Fibroblast of skin of back (primary cell): ENCODE results near the gene TNIK.

Experiments used
- DNase-seq: peaks from one replicate; pipeline ENCODE4 v3.0.0-alpha.2; 2013

TNIK gene

DNA sequence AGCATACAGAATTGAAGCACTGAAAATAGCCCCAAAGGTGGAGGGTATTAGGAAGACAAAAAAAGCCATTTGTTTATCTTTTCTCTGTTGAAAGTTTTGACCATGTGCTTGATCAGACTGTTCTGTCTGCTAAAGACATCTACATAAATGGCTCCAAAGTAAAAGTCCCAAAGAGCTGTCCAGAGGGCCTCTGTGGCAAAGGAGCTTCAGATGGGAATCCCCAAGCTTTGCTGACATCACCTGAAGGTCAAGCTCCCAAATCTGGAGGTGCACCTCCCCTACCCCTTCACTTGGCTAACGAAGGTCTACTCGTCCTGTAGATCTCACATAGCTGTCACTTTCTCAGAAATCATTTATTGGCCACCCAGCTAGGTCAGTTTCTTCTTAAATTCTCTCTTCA, 239.1 kb downstream of the TNIK start:
- DNase-seq, result no peak

DNA sequence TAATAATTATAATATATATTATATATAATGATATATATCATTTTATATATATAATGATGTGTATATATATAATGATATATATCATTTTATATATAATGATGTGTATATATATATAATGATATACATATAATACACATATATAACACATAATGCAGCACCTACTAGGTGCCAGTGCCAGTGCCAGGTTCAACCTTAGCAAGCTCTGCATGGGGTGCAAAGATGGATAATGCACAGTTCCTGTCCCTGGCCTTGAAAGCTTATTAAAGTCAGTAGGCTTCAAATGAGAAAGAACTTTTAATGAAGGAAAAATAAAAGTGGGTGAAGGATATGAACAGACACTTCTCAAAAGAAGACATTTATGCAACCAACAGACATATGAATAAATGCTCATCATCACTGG, 240.9 kb downstream of the TNIK start:
- DNase-seq, result no peak

DNA sequence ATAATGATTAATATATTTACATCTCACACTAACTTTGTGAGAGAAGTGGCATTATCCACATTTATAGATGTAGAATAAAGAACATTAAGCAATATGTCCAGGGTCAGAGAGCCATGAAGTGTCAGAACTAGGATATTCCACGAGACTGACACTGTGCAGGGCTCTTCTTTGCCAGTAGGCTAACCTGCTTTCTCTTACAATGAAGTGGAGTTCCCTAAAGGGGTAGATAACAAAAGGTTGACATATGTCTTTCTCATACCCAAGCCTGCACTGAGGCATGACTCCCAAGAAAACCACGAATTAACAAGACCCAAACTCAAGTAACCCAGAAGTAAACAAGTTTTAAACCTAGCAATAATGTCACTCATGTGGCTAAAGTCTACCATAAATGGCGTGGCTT, 242.1 kb downstream of the TNIK start:
- no peak for DNase-seq

DNA sequence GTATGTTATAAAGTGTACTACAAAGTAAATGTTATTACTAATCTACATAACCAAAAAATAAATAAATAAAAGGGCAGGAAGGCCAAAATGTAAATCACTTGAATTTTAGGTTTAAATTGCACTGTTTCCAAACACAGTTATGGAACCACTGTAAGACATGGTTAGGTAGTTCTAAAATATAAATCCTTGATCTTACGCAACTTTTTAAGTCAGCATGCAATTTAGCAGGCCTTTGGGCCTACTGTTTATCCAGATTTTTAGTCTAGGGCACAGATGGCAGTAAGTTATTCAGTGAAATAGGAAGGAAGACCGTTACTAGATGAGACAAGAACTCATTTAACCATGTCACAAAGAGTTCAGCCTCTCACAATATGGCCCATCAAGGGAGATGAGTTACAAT, 246.3 kb downstream of the TNIK start:
- no peak for DNase-seq

DNA sequence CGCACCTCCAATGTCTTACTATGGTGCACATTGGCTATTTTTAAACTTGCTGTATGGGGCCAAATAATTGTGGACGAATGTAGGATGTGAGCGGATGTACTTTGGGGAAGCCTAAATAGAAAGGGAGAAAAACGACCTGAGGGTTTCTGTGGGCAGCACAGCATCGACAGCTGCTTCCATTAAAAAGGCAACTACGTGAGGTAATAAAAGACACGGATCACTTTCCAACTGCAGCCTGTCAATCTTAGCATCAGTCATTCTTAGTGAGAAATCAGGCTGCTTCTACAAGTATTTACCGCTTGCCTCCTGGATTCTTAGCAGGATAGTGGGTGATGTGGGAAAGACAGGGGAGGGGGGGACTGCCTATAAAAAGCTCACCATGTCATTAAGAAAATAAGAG, 247.0 kb downstream of the TNIK start:
- DNase-seq, result no peak

DNA sequence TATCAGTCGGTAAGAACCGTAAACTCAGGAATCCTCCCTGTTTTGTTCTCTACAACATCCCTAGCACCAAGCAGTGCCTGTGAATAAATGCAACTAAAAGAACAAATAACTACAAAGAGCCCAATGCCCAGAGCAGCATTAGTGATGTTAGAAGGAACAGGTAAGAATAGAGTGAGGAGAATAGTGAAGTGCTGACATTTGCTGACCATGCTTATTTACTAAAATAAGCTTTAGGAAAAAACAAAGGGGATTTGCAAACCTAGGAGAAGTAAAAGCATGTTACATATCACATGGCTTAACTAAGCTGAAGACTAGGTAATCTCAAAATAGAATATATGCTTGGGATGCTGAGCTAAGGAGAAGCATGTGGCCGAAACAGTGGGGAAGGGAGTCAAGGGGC, 247.6 kb downstream of the TNIK start:
- DNase-seq, result no peak

DNA sequence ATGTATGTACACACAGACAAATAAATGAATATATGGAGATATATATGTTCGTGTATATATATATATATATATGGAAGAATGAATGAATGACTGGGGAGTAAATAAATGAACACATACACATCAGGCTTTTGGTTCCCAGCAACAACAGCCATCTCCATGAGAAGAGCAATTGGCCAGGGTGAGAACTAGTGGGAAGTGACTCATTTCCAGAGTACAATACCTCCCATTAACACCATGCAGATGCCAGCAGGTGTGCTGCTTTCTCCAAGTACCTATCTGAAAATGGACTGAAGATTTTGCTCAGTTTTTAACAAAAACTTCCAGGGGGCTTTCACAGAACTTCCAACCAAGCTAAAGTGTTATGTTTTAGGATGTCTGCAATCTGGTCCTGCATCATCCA, 253.9 kb downstream of the TNIK start:
- no peak for DNase-seq

DNA sequence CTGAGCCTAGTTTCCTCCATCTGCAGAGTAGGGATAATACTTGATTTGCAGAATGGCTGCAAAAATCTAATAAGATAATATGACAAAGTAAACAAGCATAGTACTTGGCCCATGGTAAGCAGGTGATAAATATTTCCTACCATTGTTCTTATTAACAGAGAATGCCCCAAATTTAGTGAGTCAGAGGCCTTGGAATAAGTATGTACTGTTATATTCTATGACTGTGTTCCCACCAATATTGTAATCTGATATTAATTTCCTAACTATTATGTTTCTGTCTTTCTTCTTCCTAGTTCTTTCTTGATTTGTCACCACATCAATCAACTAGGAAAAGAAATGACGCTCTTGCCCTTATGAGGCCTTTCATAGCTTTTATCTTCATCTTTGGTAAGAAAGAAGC, 255.3 kb downstream of the TNIK start:
- DNase-seq, result no peak

DNA sequence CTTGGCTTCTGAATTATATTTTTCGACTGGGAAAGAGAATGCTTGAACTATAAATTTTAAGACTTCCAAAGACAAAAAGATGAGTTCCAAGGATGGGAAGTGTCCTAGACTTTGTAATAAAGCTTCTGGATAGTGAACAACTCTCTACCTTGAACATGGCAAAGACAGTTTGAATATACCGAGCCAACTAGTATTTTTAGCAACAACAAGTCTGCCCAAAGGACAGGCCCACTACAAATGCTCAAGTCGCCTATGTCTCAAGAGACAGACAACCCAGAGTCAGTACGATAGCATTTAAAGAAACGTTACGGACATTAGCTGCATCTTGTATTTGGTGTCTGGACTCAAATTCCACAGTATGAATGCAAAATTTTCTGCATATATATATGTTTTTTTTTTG, 258.4 kb downstream of the TNIK start:
- no peak for DNase-seq

DNA sequence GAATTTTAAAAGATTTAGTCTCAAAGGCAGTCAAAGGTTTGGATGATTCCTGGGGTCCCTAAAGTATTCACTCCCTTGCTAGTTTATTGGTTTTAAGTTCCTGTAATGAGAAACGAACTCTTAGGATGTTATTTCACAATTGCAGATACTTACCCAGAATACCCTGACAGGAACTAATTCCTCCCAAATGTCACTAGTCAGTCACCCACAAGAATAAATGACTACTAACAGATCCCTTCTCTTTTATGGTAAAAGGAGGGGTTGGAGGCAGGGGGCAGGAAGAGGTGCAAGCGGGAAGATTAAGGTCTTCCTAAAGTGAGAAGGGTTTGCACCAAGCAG, 259.5 kb downstream of the TNIK start:
- no peak for DNase-seq

DNA sequence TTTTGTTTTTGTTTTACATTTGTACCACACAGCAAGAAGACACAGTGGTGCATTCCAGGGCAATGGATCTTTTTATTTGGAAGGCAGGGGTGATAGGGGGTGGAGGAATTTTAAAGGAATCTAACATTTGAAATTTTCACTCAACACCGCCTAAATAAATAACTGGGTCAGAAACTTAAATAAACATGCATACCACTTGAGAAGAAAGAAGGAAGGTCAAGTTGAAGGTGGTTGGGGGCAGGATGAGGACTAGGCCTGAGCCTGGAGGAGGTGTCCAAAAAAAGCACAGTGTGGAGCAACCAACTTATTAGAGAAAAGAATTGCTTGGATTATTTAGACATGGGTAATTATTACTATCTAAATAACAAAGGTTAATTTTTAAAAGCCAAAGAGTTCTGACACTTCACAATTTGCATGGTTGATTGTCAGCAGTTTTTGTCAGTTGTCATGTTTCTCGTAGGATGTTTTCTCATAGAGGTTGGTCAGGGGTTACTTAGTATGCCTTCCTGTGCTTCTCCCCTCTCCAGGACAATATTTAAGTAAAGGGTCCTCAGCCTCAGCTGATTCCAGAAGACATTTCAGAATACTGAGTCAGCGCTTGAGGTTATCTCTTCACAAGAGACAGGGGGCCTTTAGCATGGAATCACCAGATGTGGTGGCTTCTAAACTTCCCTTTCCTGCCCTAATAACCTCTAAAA, 260.0 kb downstream of the TNIK start:
- DNase-seq, result no peak

DNA sequence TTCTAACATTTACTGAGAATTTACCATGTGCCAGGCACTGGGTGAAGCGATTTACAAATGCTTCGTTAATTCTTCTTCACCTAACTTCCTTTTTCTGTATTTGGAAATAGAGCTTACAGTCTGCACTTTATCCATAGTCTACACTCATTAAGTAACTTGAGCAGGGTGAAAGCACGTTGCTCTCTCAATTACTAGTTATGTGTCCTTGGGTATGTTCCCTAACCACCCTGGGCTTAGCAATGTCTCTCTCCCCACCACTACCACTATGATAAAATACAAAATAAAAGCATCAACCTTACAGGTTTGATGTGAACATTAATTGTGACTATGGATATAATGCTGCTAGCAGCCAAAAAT, 260.8 kb downstream of the TNIK start:
- no peak for DNase-seq

DNA sequence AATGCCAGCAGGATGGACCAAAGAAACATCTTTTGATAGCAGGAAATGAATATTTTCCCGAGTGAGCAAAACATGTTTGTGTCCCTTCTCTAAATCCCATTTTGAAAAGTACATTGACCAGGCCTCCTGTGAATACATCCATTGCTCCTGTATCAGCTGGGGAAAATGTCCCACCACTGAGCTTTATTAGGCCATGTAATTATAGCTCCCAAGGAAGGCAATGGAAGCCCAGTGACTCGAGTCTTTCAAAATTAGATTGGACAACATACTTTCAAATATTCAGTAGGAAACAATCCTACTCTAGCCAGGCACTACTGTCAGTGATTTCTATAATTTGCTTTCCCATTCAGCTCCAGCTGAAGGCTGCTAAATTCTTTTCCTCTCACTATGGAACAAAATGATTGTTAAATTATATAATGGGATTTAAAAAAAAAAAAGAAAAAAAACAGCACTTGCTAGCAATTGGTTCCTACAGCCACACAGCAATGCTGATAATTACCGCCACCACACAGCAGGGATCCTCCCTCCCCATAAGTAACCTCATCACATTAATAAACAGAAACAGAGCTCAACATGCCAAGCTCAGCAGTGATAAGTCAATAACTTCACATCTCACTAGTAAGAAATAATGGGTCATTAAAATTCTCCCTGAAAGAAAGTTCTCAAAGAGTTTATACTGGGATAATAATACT, 261.3 kb downstream of the TNIK start:
- DNase-seq, result no peak

DNA sequence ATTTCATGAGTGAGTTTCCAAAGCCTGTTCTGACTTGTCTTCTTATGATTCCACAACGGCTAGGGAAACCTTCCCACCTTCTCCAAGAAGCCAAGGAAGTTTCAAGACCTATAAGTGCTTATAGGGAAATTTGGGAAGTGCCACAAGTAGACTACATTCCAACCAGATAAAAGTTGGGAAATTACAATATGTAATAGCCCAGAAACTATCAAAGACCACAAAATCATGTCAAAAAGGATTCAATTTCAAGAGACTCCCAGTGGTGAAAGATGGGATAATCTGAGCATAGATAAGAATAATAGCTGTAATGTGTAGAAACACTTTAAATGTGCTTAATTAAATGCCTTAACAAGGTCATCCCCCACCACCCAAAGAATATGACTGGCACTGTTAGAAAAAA, 264.5 kb downstream of the TNIK start:
- no peak for DNase-seq

DNA sequence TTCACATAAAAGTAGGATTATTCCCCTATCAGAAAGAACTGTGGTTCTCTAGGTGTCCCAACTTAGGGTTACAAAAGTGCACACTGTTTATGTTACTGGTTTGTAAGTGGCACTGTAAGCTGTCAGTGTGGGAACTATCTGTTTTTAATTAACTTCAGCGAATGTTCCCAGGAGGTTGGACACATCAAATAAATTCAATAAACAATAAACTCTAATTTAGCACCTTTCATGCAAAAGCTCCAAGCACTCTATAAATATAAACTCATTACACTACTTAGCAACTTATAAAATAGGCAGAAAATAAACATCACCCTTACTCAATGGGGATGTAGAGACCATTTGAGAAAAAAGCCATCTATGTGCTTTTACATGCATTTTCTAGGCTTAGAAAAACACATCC, 265.2 kb downstream of the TNIK start:
- DNase-seq, result no peak

DNA sequence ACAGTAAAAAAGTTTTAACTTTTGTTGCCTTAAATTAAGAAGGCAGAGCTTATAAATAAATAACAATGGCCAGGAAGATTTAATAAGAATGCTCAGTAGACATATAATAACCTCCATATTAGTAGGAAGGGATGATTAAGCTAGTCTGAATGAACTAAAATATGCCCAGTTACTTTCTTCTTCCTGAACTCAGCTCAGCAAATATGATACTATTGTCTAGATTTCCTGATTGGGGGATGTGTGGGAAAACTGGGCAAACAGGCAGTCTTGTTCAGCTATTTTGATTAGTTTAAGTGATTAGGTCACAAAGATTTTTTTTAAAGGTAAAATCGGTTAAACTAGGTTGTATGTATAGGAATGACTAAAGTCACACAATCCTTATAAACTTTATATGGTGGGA, 266.5 kb downstream of the TNIK start:
- peak; percentile 51 for DNase-seq

DNA sequence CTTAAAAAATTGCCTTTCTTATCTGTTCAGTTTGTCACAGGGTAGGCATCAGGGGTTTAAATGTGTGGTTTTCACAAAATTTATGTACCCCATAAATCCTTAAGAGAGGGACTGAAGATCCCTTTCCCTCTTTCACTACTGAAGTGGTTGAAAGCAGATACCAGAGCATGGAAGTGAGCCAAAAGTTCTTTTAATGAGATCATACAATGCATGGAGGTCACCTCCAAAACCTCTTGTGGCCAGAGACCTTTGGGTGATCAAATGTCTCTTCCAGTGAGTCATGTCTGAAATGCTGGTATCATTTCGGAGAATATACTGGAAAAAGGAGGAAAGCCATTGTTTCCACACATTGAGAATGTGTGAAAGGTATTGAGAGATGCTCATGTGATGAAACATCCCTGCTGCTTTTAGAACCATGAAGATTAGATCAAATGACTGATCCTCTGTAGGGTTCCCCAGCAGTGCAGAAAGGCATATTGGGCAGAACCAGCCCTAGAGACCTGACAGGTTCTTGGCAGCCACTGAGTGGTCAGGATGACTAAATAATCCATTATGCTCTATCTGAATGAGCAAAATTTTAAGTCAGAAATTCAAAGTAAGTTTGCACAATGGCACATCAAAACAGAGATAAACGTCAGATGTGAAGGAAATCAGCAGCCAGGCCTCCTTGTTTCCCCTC, 267.9 kb downstream of the TNIK start:
- DNase-seq, result peak; percentile 76

DNA sequence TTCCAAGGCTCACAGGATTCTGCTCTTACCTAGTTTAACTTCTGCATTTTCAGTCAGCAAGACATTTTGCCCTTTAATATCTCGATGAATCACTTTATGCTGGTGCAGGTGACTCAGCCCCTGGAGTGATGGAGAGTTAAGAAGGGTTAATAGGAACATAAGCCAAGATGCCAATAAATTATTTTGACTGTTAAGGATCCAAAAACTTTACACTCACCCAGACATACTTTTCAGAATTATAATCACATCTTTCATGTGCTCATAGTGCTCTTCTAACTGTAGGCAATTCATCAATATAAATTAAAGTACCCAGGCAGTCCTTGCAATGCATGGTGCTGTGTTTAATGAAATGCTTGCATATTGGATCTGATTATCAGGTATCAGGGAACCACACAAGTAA, 269.5 kb downstream of the TNIK start:
- DNase-seq, result no peak

DNA sequence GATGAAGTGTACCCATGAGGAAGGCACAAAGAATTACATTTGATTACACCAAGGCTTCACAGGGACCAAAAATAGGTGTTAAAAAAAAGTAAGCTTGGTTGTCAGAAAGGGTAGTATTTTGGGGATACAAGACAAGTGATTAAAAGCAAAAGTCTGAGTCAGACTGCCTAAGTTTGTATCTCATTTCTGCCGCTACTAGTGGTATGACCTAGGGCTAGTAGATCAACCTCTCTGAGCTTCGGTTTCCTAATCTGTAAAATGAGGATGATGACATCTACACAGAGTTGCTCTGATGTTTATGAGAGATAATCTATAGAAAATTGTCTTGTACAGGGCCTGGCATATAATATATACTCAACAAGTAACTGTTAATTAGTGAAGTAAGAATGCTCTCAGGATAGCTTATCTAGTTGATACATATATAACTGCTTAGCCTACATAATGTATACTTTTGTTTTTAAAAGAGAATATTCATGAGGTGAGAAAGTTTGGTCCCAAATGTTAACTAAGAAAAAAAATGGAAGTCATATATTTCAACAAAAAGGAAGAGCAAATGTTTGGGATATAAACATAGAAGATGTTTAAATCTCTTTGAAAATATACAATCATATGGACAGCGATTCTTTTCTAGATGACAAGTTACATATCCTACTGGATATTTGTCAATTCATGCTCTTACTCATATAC, 270.7 kb downstream of the TNIK start:
- no peak for DNase-seq

DNA sequence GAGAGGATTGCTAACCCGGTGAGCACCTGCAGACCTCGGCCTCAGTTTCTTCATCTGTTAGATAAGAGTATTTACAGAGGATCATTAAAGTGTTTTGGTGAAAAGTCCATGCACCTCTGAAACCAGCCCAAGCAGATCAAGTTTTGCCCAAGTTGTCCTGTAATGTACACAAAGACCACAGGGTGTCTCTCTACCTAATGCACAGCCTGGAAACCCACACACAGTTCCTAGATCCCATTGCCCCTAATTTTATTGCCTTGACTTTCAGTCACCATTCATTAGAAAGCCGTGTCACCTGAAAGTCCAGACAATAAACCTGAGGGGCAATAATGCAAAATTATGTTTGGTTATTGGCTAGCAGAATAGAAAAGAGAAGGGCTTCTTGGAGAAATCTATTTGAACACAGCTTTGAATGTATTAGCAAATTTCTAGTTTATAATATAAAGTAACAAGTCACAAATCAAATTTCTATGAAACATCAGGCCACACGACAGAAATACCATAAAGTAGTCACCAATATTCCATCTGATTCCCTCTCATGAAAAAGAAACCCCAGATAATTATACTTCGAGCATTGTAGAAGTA, 272.4 kb downstream of the TNIK start:
- peak; percentile 50 for DNase-seq

DNA sequence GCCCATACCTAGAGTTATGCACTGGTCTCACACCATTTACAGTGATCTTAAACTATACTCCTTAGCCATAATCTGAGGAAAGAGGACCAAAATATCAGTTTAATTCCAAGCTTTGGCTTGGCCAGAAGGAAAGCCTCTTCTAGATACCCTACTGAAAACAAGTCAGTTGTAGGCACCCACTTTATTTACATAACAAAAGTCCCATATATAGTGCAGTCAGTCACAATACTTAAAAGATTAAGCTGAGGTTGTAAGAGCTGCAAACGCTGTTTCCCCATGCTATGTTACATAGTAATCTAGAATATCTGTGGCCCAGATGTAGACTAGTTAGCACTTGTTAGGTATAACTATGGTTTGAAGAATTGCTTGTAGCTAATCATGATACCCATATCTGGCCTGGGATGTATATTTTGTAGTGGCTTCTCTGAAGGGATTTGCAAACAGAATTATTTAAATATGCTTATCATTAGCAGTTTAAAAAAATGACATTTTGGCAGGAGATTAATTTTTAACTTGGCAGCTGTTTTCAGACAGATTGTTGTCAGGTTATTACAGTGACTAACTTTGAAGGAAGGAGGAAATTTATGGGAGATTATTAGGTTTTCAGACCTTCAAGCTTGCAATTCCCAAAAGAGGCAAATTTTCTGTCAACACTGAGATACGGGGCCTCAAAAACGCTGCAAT, 273.2 kb downstream of the TNIK start:
- no peak for DNase-seq

DNA sequence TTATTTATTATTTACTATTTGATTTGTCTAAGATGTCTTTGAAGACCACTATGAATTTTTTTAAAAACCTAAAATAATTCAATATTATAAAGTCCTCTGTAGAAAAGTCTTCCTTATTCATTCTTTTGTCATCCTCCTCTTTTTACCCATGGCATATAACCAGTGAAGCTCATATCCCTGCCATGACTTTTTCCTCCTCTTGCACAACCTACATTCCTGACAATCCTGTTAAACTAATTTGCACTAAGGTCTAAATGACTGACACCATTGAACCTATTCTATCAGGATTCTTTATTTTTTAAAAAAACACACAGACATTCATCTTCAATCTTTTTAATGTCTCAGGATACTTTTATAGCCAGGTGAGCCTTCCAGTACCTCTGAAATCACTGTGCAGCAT, 273.8 kb downstream of the TNIK start:
- no peak for DNase-seq

DNA sequence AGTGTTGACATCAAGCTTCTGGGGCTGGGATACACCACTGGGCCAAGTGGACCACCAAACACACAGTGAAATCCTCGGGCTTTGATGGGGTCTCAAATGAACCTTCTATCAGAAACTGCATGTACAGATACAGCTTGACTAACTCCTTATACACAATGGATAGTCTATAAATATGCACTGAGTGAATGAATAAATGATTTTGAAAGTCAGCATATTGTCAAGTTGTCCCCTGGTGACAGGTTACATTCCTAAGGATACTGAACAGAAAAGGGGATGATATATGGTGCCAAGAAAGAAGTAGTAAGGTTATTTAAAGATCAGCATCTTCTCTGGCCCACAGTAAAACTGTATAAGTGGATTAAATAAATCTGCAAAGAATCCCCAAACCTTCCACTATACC, 274.2 kb downstream of the TNIK start:
- DNase-seq, result no peak
